Measurements from ENCODE around the gene SLC25A10.
"Not testable (repeated sequence)": the region's sequence is repeated elsewhere in the genome, so short reads cannot be mapped to it uniquely, and the experiment has no call there.

SLC25A10 gene, protein sequence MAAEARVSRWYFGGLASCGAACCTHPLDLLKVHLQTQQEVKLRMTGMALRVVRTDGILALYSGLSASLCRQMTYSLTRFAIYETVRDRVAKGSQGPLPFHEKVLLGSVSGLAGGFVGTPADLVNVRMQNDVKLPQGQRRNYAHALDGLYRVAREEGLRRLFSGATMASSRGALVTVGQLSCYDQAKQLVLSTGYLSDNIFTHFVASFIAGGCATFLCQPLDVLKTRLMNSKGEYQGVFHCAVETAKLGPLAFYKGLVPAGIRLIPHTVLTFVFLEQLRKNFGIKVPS

DNA sequence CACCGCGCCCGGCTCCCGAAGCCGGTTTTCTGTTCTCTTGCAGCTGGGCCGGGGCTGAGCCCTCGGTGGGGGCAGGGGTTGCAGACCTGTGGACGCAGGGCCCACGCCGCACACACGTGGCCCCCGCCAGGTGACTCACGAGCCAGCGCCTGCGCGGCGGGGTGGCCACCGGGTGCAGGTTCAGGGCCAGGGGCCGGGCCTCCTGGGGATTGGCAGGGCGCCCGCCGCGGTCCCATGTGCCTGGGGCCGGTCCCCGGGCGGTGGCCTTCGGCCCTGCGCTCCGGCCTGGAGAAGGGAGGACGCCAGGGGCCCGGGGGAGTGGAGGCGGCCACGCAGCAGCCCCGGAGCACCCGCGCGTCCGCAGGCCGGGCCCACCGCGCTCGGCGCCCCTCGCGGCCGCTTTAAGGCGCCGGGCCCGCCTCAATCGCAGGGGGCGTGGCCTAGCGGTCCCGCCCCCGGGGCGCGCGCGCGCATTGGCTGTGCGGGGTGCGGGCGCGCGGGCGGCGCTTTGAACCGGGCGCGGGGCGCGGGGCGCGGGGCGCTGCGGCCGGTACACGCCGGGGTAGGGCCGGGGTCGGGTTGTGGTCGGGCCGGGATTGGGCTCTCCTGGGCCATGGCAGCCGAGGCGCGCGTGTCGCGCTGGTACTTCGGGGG is at the start of gene SLC25A10:
Gene SLC25A10 (plus strand): TSS at position 471 of the 654 bp plus-strand sequence. CDS start 143 bp downstream, at position 614.
- DNase-seq (ENCODE audit: low read depth): peak; percentile 74

GRCh38 chr17:81664051-81664470 is 48.0 kb upstream of the SLC25A10 start:
- no peak for DNase-seq (ENCODE audit: low read depth)

DNA sequence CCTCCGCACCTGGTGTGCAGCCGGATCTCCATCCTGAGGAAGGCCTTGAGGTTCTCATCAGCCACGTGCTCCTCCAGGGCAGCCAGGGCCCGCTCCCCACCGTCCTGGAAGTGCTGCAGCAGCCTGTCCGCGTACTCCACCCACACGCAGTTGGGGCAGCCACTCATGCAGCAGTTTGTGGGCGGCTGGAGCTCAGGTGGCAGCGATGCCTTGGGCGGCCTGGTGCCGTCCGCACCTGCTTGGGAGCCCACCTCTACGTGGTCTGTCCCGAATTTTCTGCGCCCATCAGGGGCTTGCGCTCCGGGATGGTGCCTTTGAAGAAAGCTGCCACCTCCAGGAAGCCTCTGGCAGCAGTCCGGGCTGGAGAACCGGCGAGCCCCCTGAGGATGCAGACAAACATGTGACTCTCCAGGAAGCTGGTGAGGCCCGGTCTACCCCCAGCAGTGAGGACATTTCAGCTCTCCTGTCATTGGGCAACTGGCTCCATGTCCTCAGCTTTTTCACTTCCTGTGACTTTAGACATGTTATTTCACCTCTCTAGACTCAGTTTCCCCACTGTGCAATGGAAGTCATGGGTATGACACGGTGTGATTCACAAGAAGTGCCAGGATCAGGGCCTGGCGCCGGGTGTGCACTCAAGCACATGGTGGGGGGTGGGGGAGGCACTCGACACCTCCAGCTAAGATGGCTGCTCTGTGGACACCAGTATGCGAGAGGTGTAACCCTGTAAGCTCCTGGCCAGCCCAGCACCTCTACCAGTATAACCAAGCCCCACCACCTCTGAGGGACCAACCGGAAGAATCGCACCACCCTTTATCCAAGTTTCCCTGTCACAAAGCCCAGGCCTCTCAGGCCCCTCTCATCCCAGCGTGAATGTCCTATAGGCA is 46.6 kb upstream of the SLC25A10 start:
- DNase-seq (ENCODE audit: low read depth): peak; percentile 40

DNA sequence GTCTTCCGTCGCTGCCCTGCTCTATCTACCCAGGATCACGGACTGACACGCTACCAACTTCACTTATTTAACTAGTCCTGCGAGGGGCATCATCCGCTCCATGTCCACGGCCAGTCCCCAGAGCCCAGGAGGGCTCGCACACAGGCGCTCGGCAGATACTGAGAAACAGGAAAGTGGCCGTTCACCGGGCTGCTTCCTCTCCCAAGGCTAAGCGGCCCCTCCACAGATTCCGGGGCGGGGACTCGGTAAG is 46.1 kb upstream of the SLC25A10 start:
- DNase-seq (ENCODE audit: low read depth): no peak

- peak; percentile 90 for DNase-seq (ENCODE audit: low read depth)
These were observed 45.5 kb upstream of the SLC25A10 start, which contains the start of the genes CCDC137 and OXLD1 for GRCh38 chr17:81666342-81667191. Gene CCDC137 (plus strand): TSS chr17:81666737. CDS start chr17:81666767, 30 bp downstream. Gene OXLD1 (minus strand): TSS chr17:81666605. CDS start chr17:81666577, 28 bp downstream.

DNA sequence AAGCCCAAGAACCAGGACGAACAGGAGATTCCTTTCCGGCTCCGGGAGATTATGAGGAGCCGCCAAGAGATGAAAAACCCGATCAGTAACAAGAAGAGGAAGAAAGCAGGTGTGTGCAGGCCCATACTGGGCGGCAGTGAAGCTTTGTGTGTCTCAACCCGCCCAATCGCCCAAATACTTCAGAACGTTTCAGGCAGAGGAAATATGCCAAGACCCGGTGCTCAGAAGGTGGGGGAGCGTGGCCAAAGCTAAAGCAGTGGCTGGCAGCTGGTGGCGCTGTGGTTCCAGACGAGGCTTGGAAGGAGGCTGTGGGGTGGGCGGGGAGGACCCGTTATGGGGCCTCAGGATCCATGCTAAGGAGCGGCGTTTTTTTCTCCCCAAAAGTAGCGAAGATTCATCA is 44.3 kb upstream of the SLC25A10 start:
- DNase-seq (ENCODE audit: low read depth): no peak

DNA sequence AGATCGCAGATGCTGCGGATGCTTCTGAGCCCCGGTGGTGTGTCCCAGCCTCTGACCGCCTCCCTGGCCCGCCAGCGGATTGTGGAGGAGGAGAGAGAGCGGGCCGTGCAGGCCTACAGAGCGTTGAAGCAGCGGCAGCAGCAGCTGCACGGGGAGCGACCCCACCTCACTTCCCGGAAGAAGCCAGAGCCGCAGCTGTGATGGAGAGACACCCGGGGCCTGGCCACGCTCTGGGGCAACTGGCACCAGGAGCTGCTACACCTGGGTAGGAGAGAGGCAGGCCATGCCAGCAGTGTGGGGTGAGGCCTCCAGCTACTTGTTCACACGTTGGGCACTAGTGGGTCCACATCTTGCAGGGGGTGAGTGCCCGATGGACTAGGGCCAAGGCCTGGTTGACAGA is 39.6 kb upstream of the SLC25A10 start:
- no peak for DNase-seq (ENCODE audit: low read depth)

GRCh38 chr17:81672954-81673353 is 39.1 kb upstream of the SLC25A10 start:
- no peak for DNase-seq (ENCODE audit: low read depth)

- DNase-seq (ENCODE audit: low read depth): no peak
These were observed 38.4 kb upstream of the SLC25A10 start for GRCh38 chr17:81673561-81674258.

- DNase-seq (ENCODE audit: low read depth): not testable (repeated sequence)
These were observed 36.4 kb upstream of the SLC25A10 start for GRCh38 chr17:81675515-81676221.

DNA sequence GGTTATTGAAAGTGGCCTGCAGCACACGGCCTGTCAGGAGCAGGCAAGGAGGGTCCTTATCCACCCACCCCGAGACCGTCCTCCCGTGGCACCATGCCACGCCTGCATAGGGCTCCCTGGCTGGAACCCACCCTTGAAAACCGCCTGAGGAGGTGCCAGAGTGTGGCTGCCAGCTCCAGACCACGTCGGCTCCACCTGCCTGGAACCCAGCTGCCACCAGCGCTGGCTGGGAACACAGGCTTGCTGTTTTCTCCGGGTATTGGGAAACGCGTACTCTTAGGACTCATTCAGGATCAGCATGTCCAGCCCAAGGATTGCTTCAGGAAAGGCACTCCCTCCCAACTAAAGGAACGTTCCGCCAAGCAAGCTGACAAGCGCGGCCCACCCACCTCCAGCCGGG is 35.2 kb upstream of the SLC25A10 start:
- DNase-seq (ENCODE audit: low read depth): no peak

DNA sequence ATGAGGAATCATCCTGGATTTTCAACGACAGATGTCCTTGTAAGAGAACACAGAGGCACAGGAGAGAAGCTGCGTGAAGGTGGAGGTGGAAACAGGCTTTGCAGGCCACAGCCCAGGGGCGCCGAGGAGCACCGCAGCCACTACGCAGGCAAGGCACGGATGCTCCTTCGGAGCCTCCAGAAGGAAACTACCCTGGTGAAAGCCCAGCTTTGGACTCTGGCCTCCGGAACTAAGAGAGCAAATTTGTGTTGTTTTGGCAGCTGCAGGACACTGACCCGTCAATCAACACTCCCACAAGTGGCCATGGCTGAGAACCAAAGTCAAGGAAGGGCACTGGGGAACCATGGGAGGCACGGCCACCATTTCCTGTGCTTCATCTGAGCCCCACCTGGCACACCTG is 31.9 kb upstream of the SLC25A10 start:
- no peak for DNase-seq (ENCODE audit: low read depth)

DNA sequence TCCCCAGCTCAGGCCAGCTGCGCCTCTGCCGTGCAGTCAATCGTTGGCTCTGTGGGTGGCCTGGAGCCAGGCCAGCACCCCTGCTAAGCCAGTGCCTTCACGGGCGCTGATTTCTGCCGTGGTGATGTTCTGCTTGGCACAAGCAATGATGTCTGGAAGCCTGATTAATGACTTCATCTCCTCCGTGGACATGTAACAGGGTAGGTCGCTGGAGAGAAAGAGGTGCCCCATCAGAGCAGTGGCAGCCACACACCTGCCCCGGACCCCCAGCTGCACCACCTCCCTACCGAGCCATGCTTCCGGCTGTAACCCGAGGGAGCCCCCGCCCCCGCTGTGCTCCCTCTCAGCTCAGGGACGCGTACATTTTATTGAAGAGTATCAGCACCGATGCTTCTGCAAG is 30.4 kb upstream of the SLC25A10 start:
- no peak for DNase-seq (ENCODE audit: low read depth)

DNA sequence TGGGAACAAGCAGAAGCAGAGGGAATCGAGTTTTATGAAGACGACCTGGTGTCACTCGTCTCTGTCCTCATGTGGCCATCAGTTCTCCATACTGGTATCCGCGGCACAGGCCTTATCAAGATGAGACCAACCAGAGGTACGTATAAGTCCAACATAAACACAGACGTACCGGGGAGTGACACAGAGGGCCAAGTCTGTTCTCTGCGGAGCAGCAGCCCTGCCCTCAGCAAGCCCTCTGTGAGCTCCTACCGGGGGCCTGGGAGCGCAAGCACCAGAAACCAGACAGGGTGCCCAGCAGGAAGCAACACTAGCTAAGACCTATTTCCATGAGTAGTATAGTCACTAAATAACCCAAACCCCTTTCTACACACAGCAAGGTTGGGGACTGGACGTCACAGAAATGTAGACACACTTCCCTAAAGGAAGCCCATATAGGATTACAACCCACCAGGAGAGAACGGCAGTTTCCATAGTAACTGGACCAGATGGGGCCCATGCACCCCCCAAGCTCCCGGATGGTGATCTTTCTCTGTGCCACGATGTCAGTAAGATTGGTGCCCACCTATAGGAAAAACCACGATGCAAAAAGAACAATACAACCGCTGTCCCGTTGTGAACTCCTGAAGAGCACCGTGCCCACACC is 29.4 kb upstream of the SLC25A10 start:
- DNase-seq (ENCODE audit: low read depth): no peak

- no peak for DNase-seq (ENCODE audit: low read depth)
These were observed 28.9 kb upstream of the SLC25A10 start for GRCh38 chr17:81683208-81683583.

- DNase-seq (ENCODE audit: low read depth): peak; percentile 96
These were observed 28.3 kb upstream of the SLC25A10 start, which contains the start of the genes ARL16 and HGS for GRCh38 chr17:81683584-81684441. Gene ARL16 (minus strand): TSS chr17:81683797. CDS start chr17:81683753, 44 bp downstream. Gene HGS (plus strand): TSS chr17:81684011. CDS start chr17:81684067, 56 bp downstream.

GRCh38 chr17:81684442-81684911 is 27.6 kb upstream of the SLC25A10 start:
- no peak for DNase-seq (ENCODE audit: low read depth)

DNA sequence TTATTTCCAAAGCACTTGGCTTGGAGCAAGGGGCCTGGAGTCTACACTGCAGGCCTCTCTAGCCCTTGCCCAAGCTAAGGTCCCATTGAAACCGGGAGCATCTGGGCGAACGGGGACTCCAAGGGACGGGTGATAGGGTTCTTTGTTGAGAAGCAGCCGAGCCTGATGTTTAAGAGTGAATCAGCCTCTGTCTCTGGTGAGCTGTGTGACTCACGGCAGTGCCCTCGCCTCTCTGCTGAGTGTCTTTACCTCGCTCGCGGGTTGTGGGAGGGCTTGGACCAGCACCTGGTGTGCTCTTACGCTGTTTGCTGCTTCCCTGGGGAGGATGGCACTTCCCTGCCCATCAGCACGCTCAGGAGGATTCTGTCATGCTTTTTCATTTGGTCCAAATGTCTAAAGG is 27.0 kb upstream of the SLC25A10 start:
- no peak for DNase-seq (ENCODE audit: low read depth)

GRCh38 chr17:81686614-81687013 is 25.5 kb upstream of the SLC25A10 start:
- DNase-seq (ENCODE audit: low read depth): no peak
